ENCODE data around the gene NMBR.
"Not testable (repeated sequence)": the region's sequence is repeated elsewhere in the genome, so short reads cannot be mapped to it uniquely, and the experiment has no call there.

NMBR gene

GRCh38 chr6:142118925-142119324 is 28.0 kb downstream of the NMBR start:
- peaks cover 2% of the 10 kb centered on the region for H3K27me3 Mint-ChIP-seq
- no peak overlapping the region for H3K27ac Mint-ChIP-seq
- no peak for ATAC-seq
- no peak overlapping the region for H3K4me3 Mint-ChIP-seq
- DNase-seq, result no peak
- H3K4me1 Mint-ChIP-seq, result no peaks in the 10 kb centered on the region
- no peaks in the 10 kb centered on the region for H3K9me3 Mint-ChIP-seq
- no peaks in the 10 kb centered on the region for H3K36me3 Mint-ChIP-seq (ENCODE audit: low read depth)

- no peaks in the 10 kb centered on the region for H3K36me3 Mint-ChIP-seq (ENCODE audit: low read depth)
- H3K27me3 Mint-ChIP-seq, result peaks cover 2% of the 10 kb centered on the region
- ATAC-seq (no peak), DNase-seq (no peak)
- H3K27ac Mint-ChIP-seq, result no peak overlapping the region
- H3K4me1 Mint-ChIP-seq, result no peaks in the 10 kb centered on the region
- no peak overlapping the region for H3K4me3 Mint-ChIP-seq
- H3K9me3 Mint-ChIP-seq, result no peaks in the 10 kb centered on the region
Observed at GRCh38 chr6:142118328-142118727, 28.6 kb downstream of the NMBR start.

- no peaks in the 10 kb centered on the region for H3K36me3 Mint-ChIP-seq (ENCODE audit: low read depth)
- no peak overlapping the region for H3K4me3 Mint-ChIP-seq
Observed at GRCh38 chr6:142117366-142117765, 29.6 kb downstream of the NMBR start.

GRCh38 chr6:142112451-142113061 is 34.4 kb downstream of the NMBR start:
- H3K27me3 Mint-ChIP-seq, result peaks cover 3% of the 10 kb centered on the region
- no peaks in the 10 kb centered on the region for H3K9me3 Mint-ChIP-seq
- DNase-seq (peak; percentile 81), ATAC-seq (no peak)
- H3K4me1 Mint-ChIP-seq, result no peaks in the 10 kb centered on the region
- no peak overlapping the region for H3K27ac Mint-ChIP-seq
- H3K36me3 Mint-ChIP-seq (ENCODE audit: low read depth), result no peaks in the 10 kb centered on the region
- no peak overlapping the region for H3K4me3 Mint-ChIP-seq

More at GRCh38 chr6:142117366-142117765, 29.6 kb downstream of the NMBR start:
- Mint-ChIP-seq H3K27ac (no peak overlapping the region), H3K4me1 (no peaks in the 10 kb centered on the region), H3K9me3 (no peaks in the 10 kb centered on the region), H3K27me3 (no peaks in the 10 kb centered on the region)
- DNase-seq (no peak), ATAC-seq (no peak)

GRCh38 chr6:142110820-142111219 is 36.1 kb downstream of the NMBR start:
- H3K36me3 Mint-ChIP-seq (ENCODE audit: low read depth); H3K27me3 Mint-ChIP-seq; H3K27ac Mint-ChIP-seq; ATAC-seq; H3K4me1 Mint-ChIP-seq; H3K4me3 Mint-ChIP-seq; H3K9me3 Mint-ChIP-seq; DNase-seq: not testable (repeated sequence)

- not testable (repeated sequence) for H3K4me3 Mint-ChIP-seq; H3K4me1 Mint-ChIP-seq; ATAC-seq; DNase-seq; H3K36me3 Mint-ChIP-seq (ENCODE audit: low read depth); H3K27me3 Mint-ChIP-seq; H3K9me3 Mint-ChIP-seq; H3K27ac Mint-ChIP-seq
Observed at GRCh38 chr6:142104820-142105219, 42.1 kb downstream of the NMBR start.

- Mint-ChIP-seq H3K9me3 (no peaks in the 10 kb centered on the region), H3K27me3 (peaks cover 23% of the 10 kb centered on the region), H3K27ac (no peak overlapping the region), H3K4me3 (no peak overlapping the region), H3K4me1 (peaks cover 1% of the 10 kb centered on the region), H3K36me3 (ENCODE audit: low read depth) (no peaks in the 10 kb centered on the region)
- ATAC-seq, result no peak
- DNase-seq, result no peak
Observed at GRCh38 chr6:142088858-142089216, 58.1 kb downstream of the NMBR start.

- no peak overlapping the region for H3K27ac Mint-ChIP-seq
- peaks cover 23% of the 10 kb centered on the region for H3K27me3 Mint-ChIP-seq
- H3K4me3 Mint-ChIP-seq, result no peak overlapping the region
- no peaks in the 10 kb centered on the region for H3K9me3 Mint-ChIP-seq
- H3K36me3 Mint-ChIP-seq (ENCODE audit: low read depth), result no peaks in the 10 kb centered on the region
- ATAC-seq (no peak), DNase-seq (no peak)
- peaks cover 6% of the 10 kb centered on the region for H3K4me1 Mint-ChIP-seq
Observed at GRCh38 chr6:142087950-142088857, 58.7 kb downstream of the NMBR start.

- Mint-ChIP-seq H3K4me1 (peaks cover 10% of the 10 kb centered on the region), H3K9me3 (no peaks in the 10 kb centered on the region), H3K27me3 (no peaks in the 10 kb centered on the region), H3K27ac (no peak overlapping the region), H3K4me3 (no peak overlapping the region), H3K36me3 (ENCODE audit: low read depth) (no peaks in the 10 kb centered on the region)
- ATAC-seq (no peak), DNase-seq (no peak)
Observed at GRCh38 chr6:142079130-142079529, 67.8 kb downstream of the NMBR start.

GRCh38 chr6:142075516-142076101 is 71.3 kb downstream of the NMBR start:
- peaks cover 6% of the 10 kb centered on the region for H3K27me3 Mint-ChIP-seq
- DNase-seq (no peak), ATAC-seq (peak; percentile 52)
- H3K9me3 Mint-ChIP-seq, result peaks cover 13% of the 10 kb centered on the region
- peaks cover 2% of the 10 kb centered on the region for H3K36me3 Mint-ChIP-seq (ENCODE audit: low read depth)
- H3K4me1 Mint-ChIP-seq, result peaks cover 6% of the 10 kb centered on the region
- H3K27ac Mint-ChIP-seq, result no peak overlapping the region
- no peak overlapping the region for H3K4me3 Mint-ChIP-seq

- peaks cover 2% of the 10 kb centered on the region for H3K36me3 Mint-ChIP-seq (ENCODE audit: low read depth)
Observed at GRCh38 chr6:142074516-142074915, 72.4 kb downstream of the NMBR start.

GRCh38 chr6:142071981-142072380 is 74.9 kb downstream of the NMBR start:
- no peak for DNase-seq
- Mint-ChIP-seq H3K27me3 (peaks cover 6% of the 10 kb centered on the region), H3K27ac (no peak overlapping the region), H3K9me3 (peaks cover 13% of the 10 kb centered on the region), H3K4me3 (no peak overlapping the region), H3K4me1 (peaks cover 6% of the 10 kb centered on the region), H3K36me3 (ENCODE audit: low read depth) (peaks cover 2% of the 10 kb centered on the region)
- ATAC-seq, result no peak

More at GRCh38 chr6:142074516-142074915, 72.4 kb downstream of the NMBR start:
- no peak for DNase-seq
- Mint-ChIP-seq H3K27me3 (peaks cover 6% of the 10 kb centered on the region), H3K9me3 (peaks cover 13% of the 10 kb centered on the region), H3K27ac (no peak overlapping the region), H3K4me1 (peaks cover 6% of the 10 kb centered on the region), H3K4me3 (no peak overlapping the region)
- no peak for ATAC-seq

GRCh38 chr6:142068416-142068815 is 78.5 kb downstream of the NMBR start:
- no peaks in the 10 kb centered on the region for H3K4me1 Mint-ChIP-seq
- peaks cover 6% of the 10 kb centered on the region for H3K27me3 Mint-ChIP-seq
- DNase-seq, result no peak
- H3K4me3 Mint-ChIP-seq, result no peak overlapping the region
- H3K27ac Mint-ChIP-seq, result no peak overlapping the region
- peaks cover 18% of the 10 kb centered on the region for H3K9me3 Mint-ChIP-seq
- no peak for ATAC-seq
- H3K36me3 Mint-ChIP-seq (ENCODE audit: low read depth), result peaks cover 2% of the 10 kb centered on the region

- not testable (repeated sequence) for H3K27ac Mint-ChIP-seq, ATAC-seq, DNase-seq
Observed at GRCh38 chr6:142062861-142063260, 84.1 kb downstream of the NMBR start.

More at GRCh38 chr6:142062861-142063260, 84.1 kb downstream of the NMBR start:
- H3K36me3 Mint-ChIP-seq (ENCODE audit: low read depth); H3K9me3 Mint-ChIP-seq; H3K27me3 Mint-ChIP-seq; H3K4me3 Mint-ChIP-seq; H3K4me1 Mint-ChIP-seq: not testable (repeated sequence)

Data from activated naive CD8-positive, alpha-beta T cell treated with anti-CD3 and anti-CD28 coated beads, Interleukin-2, amount 50 U/mL, for 24 hours (primary cell).